HCT116 (cell line): ENCODE measurements around the gene ABCD1. TPM values are rescaled to one million over a fixed set of nuclear protein-coding genes. Genes with fewer than 3 reads are reported as not detected.

Experiments used
- ATAC-seq: fragments of 200-7000 bp; cut with Tn5 transposase; 2 replicates; pipeline ENCODE4 v1.9.1; 2020; ENCODE audit warnings: mild to moderate bottlenecking, moderate library complexity
- BruUV-seq: library from RNA; stranded (reverse); fragments of 400-500 nt; replicated peaks from 2 replicates; lab custom pipeline; 2021; lab: Mats Ljungman, UMichigan
- CTCF ChIA-PET: fragments of 300-600 bp; sonication (Branson Sonifier 250); formaldehyde crosslinking; loops from one replicate; lab custom pipeline; 2021; ENCODE audit warnings: antibody characterized with exemption; lab: Charles Lee
- POLR2A ChIA-PET: fragments of 300-600, 350-600 bp; sonication (Branson Sonifier 250); formaldehyde crosslinking; loops from one replicate; lab custom pipeline; 2021; ENCODE audit warnings: antibody characterized with exemption; lab: Charles Lee
- RAD21 ChIA-PET, 2 experiments: fragments of 300-600 bp; sonication (Branson Sonifier 250); formaldehyde crosslinking; loops; one replicate each; lab custom pipeline; 2023; ENCODE audit warnings: low total read pairs in 2 of 2; ENCODE audit not compliant: uncharacterized antibody in 2 of 2, unreplicated experiment in 2 of 2, low non-redundant PET in 1 of 2; lab: Charles Lee
- DNase-seq: peaks from one replicate; pipeline ENCODE4 v3.0.0-alpha.2; 2010; ENCODE audit warnings: low read depth, low spot score
- H2AFZ ChIP-seq: fragments of 200-600 bp; shearing (Covaris generic), sonication (generic); 2 replicates; pipeline ENCODE4 v1.6.1; 2017; ENCODE audit warnings: low read depth, mixed run types, mixed read lengths, antibody characterized with exemption, low read length; ENCODE audit not compliant: poor library complexity, severe bottlenecking
- H3K27ac ChIP-seq: 2 replicates; pipeline ENCODE4 v1.5.1; 2012; ENCODE audit warnings: low read depth, low read length
- H3K27me3 ChIP-seq: fragments of 200-600 bp; sonication (generic); 2 replicates; pipeline ENCODE4 v1.6.1; 2016; ENCODE audit warnings: mixed run types, low read length, mixed read lengths; ENCODE audit not compliant: insufficient read depth
- H3K36me3 ChIP-seq, 2 experiments: fragments of 200-500 bp in 1 of 2; fragments of 200-600 bp in 1 of 2; sonication (Bioruptor generic) in 1 of 2; sonication (generic) in 1 of 2; 2 replicates each; pipeline versions ENCODE4 v1.5.1 to v1.6.1; 2014 to 2016; ENCODE audit warnings: low read length in 2 of 2, inconsistent platforms in 1 of 2, mixed read lengths in 1 of 2, mixed run types in 1 of 2; ENCODE audit not compliant: insufficient read depth in 2 of 2, control insufficient read depth in 1 of 2
- H3K4me1 ChIP-seq, 2 experiments: fragments of 200-600 bp in 1 of 2; sonication (generic) in 1 of 2; 2 replicates each; pipeline versions ENCODE4 v1.5.1 to v1.6.1; 2012 to 2017; ENCODE audit warnings: low read length in 2 of 2, inconsistent platforms in 1 of 2, mild to moderate bottlenecking in 1 of 2, mixed read lengths in 1 of 2, mixed run types in 1 of 2, moderate library complexity in 1 of 2; ENCODE audit not compliant: insufficient read depth in 2 of 2, control insufficient read depth in 1 of 2
- H3K4me2 ChIP-seq: fragments of 200-600 bp; sonication (generic); 2 replicates; pipeline ENCODE4 v1.6.1; 2017; ENCODE audit warnings: mixed run types, low read length, mixed read lengths
- H3K4me3 ChIP-seq, 2 experiments: fragments of 200-600 bp in 1 of 2; sonication (generic) in 1 of 2; replicated peaks in 1 of 2; 2 replicates each; pipeline ENCODE4 v1.5.1; 2011 to 2016; ENCODE audit warnings: low read length in 2 of 2, control low read depth in 1 of 2, low read depth in 1 of 2, mild to moderate bottlenecking in 1 of 2, mixed read lengths in 1 of 2, mixed run types in 1 of 2
- H3K79me2 ChIP-seq: fragments of 200-600 bp; sonication (generic); 2 replicates; pipeline ENCODE4 v1.6.1; 2017; ENCODE audit warnings: mild to moderate bottlenecking, mixed run types, low read length, moderate library complexity, mixed read lengths; ENCODE audit not compliant: insufficient read depth
- H3K9ac ChIP-seq: fragments of 200-600 bp; sonication (generic); 2 replicates; pipeline ENCODE4 v1.6.1; 2016; ENCODE audit warnings: low read length, mixed read lengths
- H3K9me2 ChIP-seq: fragments of 200-600 bp; sonication (generic), shearing (Covaris generic); 2 replicates; pipeline ENCODE4 v1.6.1; 2017; ENCODE audit warnings: mixed run types, mild to moderate bottlenecking, moderate library complexity; ENCODE audit not compliant: insufficient read depth
- H3K9me3 ChIP-seq, 2 experiments: fragments of 200-500 bp in 1 of 2; fragments of 200-600 bp in 1 of 2; sonication (Bioruptor generic) in 1 of 2; sonication (generic) in 1 of 2; 2 replicates each; pipeline ENCODE4 v1.6.1; 2014 to 2017; ENCODE audit warnings: low read length in 2 of 2, mixed read lengths in 2 of 2, inconsistent platforms in 1 of 2, low read depth in 1 of 2, mild to moderate bottlenecking in 1 of 2, mixed run types in 1 of 2, moderate library complexity in 1 of 2; ENCODE audit not compliant: control insufficient read depth in 1 of 2, insufficient read depth in 1 of 2
- H4K20me1 ChIP-seq: fragments of 200-600 bp; sonication (generic), shearing (Covaris generic); 2 replicates; pipeline ENCODE4 v1.6.1; 2017; ENCODE audit warnings: mixed run types, mild to moderate bottlenecking, moderate library complexity; ENCODE audit not compliant: insufficient read depth
- REST ChIP-seq: IDR thresholded peaks from 2 replicates; pipeline ENCODE4 v1.6.1; 2012; ENCODE audit warnings: low read depth
- intact Hi-C: fragments of 100-400 bp; cut with micrococcal nuclease; formaldehyde crosslinking; loops from 2 replicates; pipeline ENCODE4 v1.10.0; 2022
- total RNA-seq: library from RNA; stranded (reverse); gene quantifications from one replicate; pipeline ENCODE4 v1.2.1, GENCODE V29; 2021; ENCODE audit not compliant: unreplicated experiment
- TF ChIP-seq, protein P1 (sequence below), 3 experiments: fragments of 200-600 bp in 1 of 3; sonication (generic) in 1 of 3; IDR thresholded peaks in 2 of 3; conservative IDR thresholded peaks in 1 of 3; 2 replicates each; pipeline ENCODE4 v1.5.1; 2012 to 2017; ENCODE audit warnings: low read depth in 2 of 3, low read length in 2 of 3, antibody characterized with exemption in 1 of 3, borderline replicate concordance in 1 of 3, control low read depth in 1 of 3, mild to moderate bottlenecking in 1 of 3, mixed read lengths in 1 of 3, mixed run types in 1 of 3, moderate library complexity in 1 of 3; ENCODE audit not compliant: insufficient read depth in 1 of 3

Gene ABCD1
- total RNA-seq, 1 experiment from 2014 or later: 7.1 TPM

DNA sequence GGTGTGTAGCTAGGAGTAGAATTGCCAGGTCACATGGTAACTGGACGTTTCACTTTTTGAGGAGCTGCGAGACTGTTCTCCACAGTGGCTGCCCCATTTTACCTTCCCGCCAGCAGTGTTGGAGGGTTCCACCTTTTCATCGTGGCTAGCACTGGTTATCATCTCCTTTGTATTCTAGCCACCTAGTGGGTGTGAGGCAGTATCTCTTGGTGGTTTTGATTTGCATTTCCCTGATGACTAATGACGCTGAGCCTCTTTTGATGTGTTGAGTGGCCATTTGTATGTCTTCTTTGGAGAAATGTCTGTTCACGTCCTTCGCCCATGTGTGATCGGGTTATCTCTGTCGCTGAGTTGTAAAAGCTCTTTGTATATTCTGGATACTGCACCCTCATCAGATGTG is 10.6 kb downstream of the ABCD1 start:
- ATAC-seq (peak; percentile 55; the same call in 1 of the 2 replicates), DNase-seq (no peak)
- TF ChIP-seq REST: no peak
- TF ChIP-seq, protein P1, sequence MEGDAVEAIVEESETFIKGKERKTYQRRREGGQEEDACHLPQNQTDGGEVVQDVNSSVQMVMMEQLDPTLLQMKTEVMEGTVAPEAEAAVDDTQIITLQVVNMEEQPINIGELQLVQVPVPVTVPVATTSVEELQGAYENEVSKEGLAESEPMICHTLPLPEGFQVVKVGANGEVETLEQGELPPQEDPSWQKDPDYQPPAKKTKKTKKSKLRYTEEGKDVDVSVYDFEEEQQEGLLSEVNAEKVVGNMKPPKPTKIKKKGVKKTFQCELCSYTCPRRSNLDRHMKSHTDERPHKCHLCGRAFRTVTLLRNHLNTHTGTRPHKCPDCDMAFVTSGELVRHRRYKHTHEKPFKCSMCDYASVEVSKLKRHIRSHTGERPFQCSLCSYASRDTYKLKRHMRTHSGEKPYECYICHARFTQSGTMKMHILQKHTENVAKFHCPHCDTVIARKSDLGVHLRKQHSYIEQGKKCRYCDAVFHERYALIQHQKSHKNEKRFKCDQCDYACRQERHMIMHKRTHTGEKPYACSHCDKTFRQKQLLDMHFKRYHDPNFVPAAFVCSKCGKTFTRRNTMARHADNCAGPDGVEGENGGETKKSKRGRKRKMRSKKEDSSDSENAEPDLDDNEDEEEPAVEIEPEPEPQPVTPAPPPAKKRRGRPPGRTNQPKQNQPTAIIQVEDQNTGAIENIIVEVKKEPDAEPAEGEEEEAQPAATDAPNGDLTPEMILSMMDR (IDR thresholded peaks at IDR 0.05 in 2 of 3, conservative IDR thresholded peaks at IDR 0.05 in 1 of 3; ENCODE audit: borderline replicate concordance in 1 of 3, insufficient read depth in 1 of 3, low read depth in 2 of 3, low read length in 2 of 3): peak in 1 of 3 experiments; percentile 16; a peak in 1 of 6 replicates
- Histone ChIP-seq H3K4me3 (no peak overlapping the region), H3K4me1 (peaks cover 0 to 9% of the 10 kb centered on the region in 2 experiments; a peak in 1 of 4 replicates), H3K79me2 (no peaks in the 10 kb centered on the region), H3K9me2 (no peaks in the 10 kb centered on the region), H3K27ac (no peak overlapping the region), H3K27me3 (no peaks in the 10 kb centered on the region), H3K9me3 (no peaks in the 10 kb centered on the region), H3K9ac (no peak overlapping the region), H2AFZ (no peak overlapping the region), H4K20me1 (no peaks in the 10 kb centered on the region), H3K36me3 (no peaks in the 10 kb centered on the region), H3K4me2 (no peak overlapping the region; the same call in 1 of the 2 replicates)
- POLR2A ChIA-PET: no interaction called here
- CTCF ChIA-PET: no interaction called here
- intact Hi-C loops: no loop called here
- BruUV-seq: no TSS peak
- RAD21 ChIA-PET: no interaction called here
